HG03066 (cell line): Measurements from ENCODE around the gene GYPB.
"Not testable (repeated sequence)": the region's sequence is repeated elsewhere in the genome, so short reads cannot be mapped to it uniquely, and the experiment has no call there.

Source experiments
- ATAC-seq: cut with Tn5 transposase; IDR thresholded peaks from one replicate; pipeline ENCODE4 v1.9.1; 2021; ENCODE audit warnings: low read depth; ENCODE audit not compliant: unreplicated experiment

GYPB gene

DNA sequence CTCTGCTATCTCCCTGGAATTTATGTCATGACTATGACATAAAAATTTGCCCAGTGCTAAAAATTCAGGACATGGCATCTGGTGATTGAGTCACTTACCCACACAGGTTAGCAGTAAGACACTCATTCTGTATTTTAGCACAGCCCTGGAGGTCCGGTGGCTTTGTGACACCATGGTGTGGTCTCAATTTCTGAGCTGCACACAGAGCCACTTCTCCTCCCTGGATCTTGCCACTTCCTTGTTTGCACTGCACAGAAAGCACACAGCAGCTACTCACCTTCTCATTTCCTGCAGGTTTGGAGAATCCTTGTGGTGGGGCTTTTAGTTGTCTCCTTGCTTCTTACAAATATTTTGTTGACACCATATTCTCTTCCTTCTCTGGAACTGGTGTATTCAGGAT is 69.0 kb downstream of the GYPB start:
- not testable (repeated sequence) for ATAC-seq

DNA sequence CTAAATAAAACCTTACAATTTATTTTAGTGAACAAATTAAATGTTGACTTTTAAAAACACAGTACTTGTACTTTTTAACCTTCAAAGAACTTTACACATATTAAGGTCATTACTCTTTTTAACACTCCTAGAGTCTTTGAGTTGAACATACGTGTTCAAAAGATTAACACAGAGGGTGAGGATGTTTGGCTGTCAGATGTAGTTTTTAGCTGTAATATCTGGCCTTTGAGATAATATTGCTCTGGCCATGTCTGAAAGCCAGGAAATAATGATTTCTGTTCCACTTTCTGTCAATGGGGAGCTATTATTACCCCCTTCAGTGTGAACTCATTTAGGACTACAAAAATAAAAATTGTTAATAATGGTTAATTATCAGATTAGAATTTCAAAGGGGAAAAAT is 71.7 kb downstream of the GYPB start:
- not testable (repeated sequence) for ATAC-seq
